H9 (cell line): Measurements from ENCODE around the gene DCC. TPM values are rescaled to one million over a fixed set of nuclear protein-coding genes. Genes with fewer than 3 reads are reported as not detected.

Experiments
- DNase-seq: peaks from one replicate; pipeline ENCODE4 v3.0.0-alpha.2; 2017
- H2AFZ ChIP-seq: one replicate; pipeline ENCODE4 v1.6.1; 2013; ENCODE audit warnings: mild to moderate bottlenecking, low read length, control low read depth, moderate library complexity
- H2AK5ac ChIP-seq: 2 replicates; pipeline ENCODE4 v1.6.1; 2013; ENCODE audit warnings: low read length, control low read depth, mixed read lengths; ENCODE audit not compliant: insufficient read length
- H2BK120ac ChIP-seq: one replicate; pipeline ENCODE4 v1.6.1; 2013; ENCODE audit warnings: low read depth, mild to moderate bottlenecking, low read length, control low read depth, inconsistent platforms; ENCODE audit not compliant: poor library complexity, severe bottlenecking
- H2BK12ac ChIP-seq: 2 replicates; pipeline ENCODE4 v1.6.1; 2013; ENCODE audit warnings: low read length, control low read depth, mixed read lengths, low read depth; ENCODE audit not compliant: insufficient read length
- H2BK15ac ChIP-seq: 2 replicates; pipeline ENCODE4 v1.6.1; 2013; ENCODE audit warnings: low read depth, low read length, control low read depth
- H2BK20ac ChIP-seq: one replicate; pipeline ENCODE4 v1.6.1; 2013; ENCODE audit warnings: low read depth, mild to moderate bottlenecking, low read length, control low read depth, inconsistent platforms; ENCODE audit not compliant: poor library complexity, severe bottlenecking
- H2BK5ac ChIP-seq: 2 replicates; pipeline ENCODE4 v1.6.1; 2013; ENCODE audit warnings: low read length, control low read depth, mixed read lengths; ENCODE audit not compliant: insufficient read length
- H3K14ac ChIP-seq: 2 replicates; pipeline ENCODE4 v1.6.1; 2013; ENCODE audit warnings: low read length, control low read depth; ENCODE audit not compliant: insufficient read depth
- H3K18ac ChIP-seq: 2 replicates; pipeline ENCODE4 v1.6.1; 2013; ENCODE audit warnings: low read depth, mild to moderate bottlenecking, mixed read lengths, low read length, control low read depth; ENCODE audit not compliant: insufficient read length
- H3K23ac ChIP-seq: 2 replicates; pipeline ENCODE4 v1.6.1; 2013; ENCODE audit warnings: low read length, control low read depth, mixed read lengths, low read depth; ENCODE audit not compliant: insufficient read length
- H3K23me2 ChIP-seq: 2 replicates; pipeline ENCODE4 v1.6.1; 2013; ENCODE audit warnings: low read depth, mild to moderate bottlenecking, mixed read lengths, low read length, control low read depth; ENCODE audit not compliant: insufficient read length, poor library complexity, severe bottlenecking
- H3K27ac ChIP-seq: 2 replicates; pipeline ENCODE4 v1.5.1; 2013; ENCODE audit warnings: low read length, control low read depth, mixed read lengths, low read depth; ENCODE audit not compliant: insufficient read length
- H3K27me3 ChIP-seq: 2 replicates; pipeline ENCODE4 v1.6.1; 2013; ENCODE audit warnings: low read length, control low read depth, inconsistent platforms; ENCODE audit not compliant: insufficient read depth
- H3K4ac ChIP-seq: 2 replicates; pipeline ENCODE4 v1.6.1; 2013; ENCODE audit warnings: low read depth, mild to moderate bottlenecking, control low read depth, inconsistent platforms, low read length, moderate library complexity
- H3K4me1 ChIP-seq: 2 replicates; pipeline ENCODE4 v1.6.1; 2013; ENCODE audit warnings: low read length, control low read depth, inconsistent platforms; ENCODE audit not compliant: insufficient read depth
- H3K4me2 ChIP-seq: 2 replicates; pipeline ENCODE4 v1.6.1; 2013; ENCODE audit warnings: low read length, control low read depth, mixed read lengths; ENCODE audit not compliant: insufficient read length, insufficient read depth
- H3K56ac ChIP-seq: 2 replicates; pipeline ENCODE4 v1.6.1; 2013; ENCODE audit warnings: low read depth, mild to moderate bottlenecking, mixed read lengths, low read length, control low read depth; ENCODE audit not compliant: insufficient read length
- H3K79me1 ChIP-seq: 2 replicates; pipeline ENCODE4 v1.6.1; 2013; ENCODE audit warnings: low read depth, mild to moderate bottlenecking, moderate library complexity, low read length, control low read depth, inconsistent platforms; ENCODE audit not compliant: insufficient read depth, poor library complexity, severe bottlenecking
- H3K79me2 ChIP-seq: 2 replicates; pipeline ENCODE4 v1.6.1; 2013; ENCODE audit warnings: low read length, control low read depth, inconsistent platforms; ENCODE audit not compliant: insufficient read depth
- H3K9ac ChIP-seq: 2 replicates; pipeline ENCODE4 v1.6.1; 2013; ENCODE audit warnings: low read length, control low read depth, mixed read lengths; ENCODE audit not compliant: insufficient read length; ENCODE audit errors: extremely low read depth
- H3K9me3 ChIP-seq: one replicate; pipeline ENCODE4 v1.6.1; 2013; ENCODE audit warnings: low read depth, low read length, inconsistent platforms; ENCODE audit not compliant: control insufficient read depth
- H3T11ph ChIP-seq: one replicate; pipeline ENCODE4 v1.6.1; 2013; ENCODE audit warnings: mild to moderate bottlenecking, low read length, control low read depth, inconsistent platforms
- H4K20me1 ChIP-seq: one replicate; pipeline ENCODE4 v1.6.1; 2013; ENCODE audit not compliant: control insufficient read depth, insufficient read length, insufficient read depth
- H4K5ac ChIP-seq: 2 replicates; pipeline ENCODE4 v1.6.1; 2013; ENCODE audit warnings: low read depth, mild to moderate bottlenecking, mixed read lengths, low read length, control low read depth; ENCODE audit not compliant: insufficient read length
- H4K8ac ChIP-seq: replicated peaks from 2 replicates; pipeline ENCODE4 v1.6.1; 2013; ENCODE audit warnings: low read length, control low read depth, mixed read lengths, low read depth; ENCODE audit not compliant: insufficient read length
- H4K91ac ChIP-seq: 2 replicates; pipeline ENCODE4 v1.6.1; 2013; ENCODE audit warnings: low read depth, mild to moderate bottlenecking, moderate library complexity, mixed read lengths, low read length, control low read depth; ENCODE audit not compliant: insufficient read length
- H3K27ac Mint-ChIP-seq, 3 experiments: 2 replicates in 2 of 3; 3 replicates in 1 of 3; pipeline ENCODE4 v1.8.0; 2020 to 2021; ENCODE audit warnings: mixed read lengths in 3 of 3, mild to moderate bottlenecking in 1 of 3, moderate library complexity in 1 of 3
- H3K27me3 Mint-ChIP-seq: 2 replicates; pipeline ENCODE4 v1.8.0; 2021; ENCODE audit warnings: low read depth, mild to moderate bottlenecking, moderate library complexity, mixed read lengths
- H3K36me3 Mint-ChIP-seq, 3 experiments: 2 replicates in 2 of 3; 3 replicates in 1 of 3; pipeline ENCODE4 v1.8.0; 2020 to 2021; ENCODE audit warnings: low read depth in 3 of 3, mixed read lengths in 3 of 3; ENCODE audit not compliant: insufficient read depth in 1 of 3
- H3K4me1 Mint-ChIP-seq, 2 experiments: 2 replicates each; pipeline ENCODE4 v1.8.0; 2020; ENCODE audit warnings: mixed read lengths in 2 of 2
- H3K4me3 Mint-ChIP-seq, 2 experiments: 2 replicates in 1 of 2; 3 replicates in 1 of 2; pipeline ENCODE4 v1.8.0; 2020 to 2021; ENCODE audit warnings: mild to moderate bottlenecking in 2 of 2, mixed read lengths in 2 of 2, moderate library complexity in 1 of 2
- H3K9me3 Mint-ChIP-seq, 2 experiments: 2 replicates in 1 of 2; 3 replicates in 1 of 2; pipeline ENCODE4 v1.8.0; 2020; ENCODE audit warnings: mild to moderate bottlenecking in 2 of 2, mixed read lengths in 2 of 2, moderate library complexity in 1 of 2
- CTCF ChIP-seq: fragments of 200-600 bp; sonication (generic); conservative IDR thresholded peaks from 3 replicates; pipeline ENCODE4 v1.8.0; 2021; ENCODE audit warnings: antibody characterized with exemption, mild to moderate bottlenecking
- WGBS: extraction: QIAGEN DNeasy Blood & Tissue Kit; methylation state at CpG from one replicate; pipeline ENCODE4 v1.1.7; 2013; ENCODE audit warnings: missing lambda C conversion rate, low lambda C conversion rate, mixed read lengths; ENCODE audit not compliant: insufficient read length; ENCODE audit errors: extremely low coverage; 5-methylcytosine and 5-hydroxymethylcytosine counted together
- total RNA-seq: library from RNA; stranded (reverse); gene quantifications from 2 replicates; pipeline ENCODE4 v1.2.1, GENCODE V29; 2021

DCC gene
- total RNA-seq, 1 experiment from 2014 or later: 0.35 TPM

- H2BK12ac ChIP-seq: no peak overlapping the region
- Mint-ChIP-seq H3K9me3 (peaks cover 2 to 6% of the 10 kb centered on the region in 2 experiments; a peak in 4 of 5 replicates), H3K4me3 (no peak overlapping the region), H3K36me3 (peaks cover 0 to 9% (median 0%) of the 10 kb centered on the region in 3 experiments; a peak in 1 of 7 replicates), H3K27ac (no peak overlapping the region), H3K27me3 (no peaks in the 10 kb centered on the region), H3K4me1 (peaks cover 5 to 10% of the 10 kb centered on the region in 2 experiments)
- H3K23me2 ChIP-seq: no peaks in the 10 kb centered on the region
- H2AFZ ChIP-seq: peak overlapping the region; percentile 40
- TF ChIP-seq CTCF: no peak
- no peak overlapping the region for H4K8ac ChIP-seq
- no peak overlapping the region for H3K23ac ChIP-seq
- no peak overlapping the region for H3K4ac ChIP-seq
- H3K27me3 ChIP-seq: no peaks in the 10 kb centered on the region
- H3K4me2 ChIP-seq: no peak overlapping the region
- no peak overlapping the region for H2BK120ac ChIP-seq
- DNase-seq: no peak
- no peak overlapping the region for H3K18ac ChIP-seq
- H2BK5ac ChIP-seq: no peak overlapping the region
- H2BK20ac ChIP-seq: no peak overlapping the region
- H3K56ac ChIP-seq: no peak overlapping the region
- H2AK5ac ChIP-seq: no peak overlapping the region
- H4K5ac ChIP-seq: no peak overlapping the region
- no peaks in the 10 kb centered on the region for H3K9me3 ChIP-seq
- H3K14ac ChIP-seq: no peak overlapping the region
- no peaks in the 10 kb centered on the region for H4K20me1 ChIP-seq
- no peaks in the 10 kb centered on the region; the same call in 1 of the 2 replicates for H3K4me1 ChIP-seq
- no peaks in the 10 kb centered on the region for H3K79me1 ChIP-seq
- H3K9ac ChIP-seq: no peak overlapping the region
- H3K27ac ChIP-seq: no peak overlapping the region
- H4K91ac ChIP-seq: no peak overlapping the region
- no CpG with 5 or more reads among the region's 2 CpGs for WGBS
- H2BK15ac ChIP-seq: no peak overlapping the region
- H3K79me2 ChIP-seq: no peaks in the 10 kb centered on the region
- H3T11ph ChIP-seq: no peak overlapping the region
Observed at GRCh38 chr18:53375621-53376020, 1035.6 kb downstream of the DCC start.
